GOT3 (cell line): ENCODE measurements around the gene PSMD2.

ENCODE experiments used
- DNase-seq: peaks from one replicate; lab custom pipeline; 2025; ENCODE audit warnings: mixed read lengths; lab: John Stamatoyannopoulos, UW

PSMD2 gene

GRCh38 chr3:184357248-184358123 lies 58.4 kb downstream of the PSMD2 start:
- DNase-seq: no peak

- no peak for DNase-seq
Observed at GRCh38 chr3:184358124-184358767, 59.2 kb downstream of the PSMD2 start.
